Measurements from ENCODE around the gene REPS2.

Gene REPS2

DNA sequence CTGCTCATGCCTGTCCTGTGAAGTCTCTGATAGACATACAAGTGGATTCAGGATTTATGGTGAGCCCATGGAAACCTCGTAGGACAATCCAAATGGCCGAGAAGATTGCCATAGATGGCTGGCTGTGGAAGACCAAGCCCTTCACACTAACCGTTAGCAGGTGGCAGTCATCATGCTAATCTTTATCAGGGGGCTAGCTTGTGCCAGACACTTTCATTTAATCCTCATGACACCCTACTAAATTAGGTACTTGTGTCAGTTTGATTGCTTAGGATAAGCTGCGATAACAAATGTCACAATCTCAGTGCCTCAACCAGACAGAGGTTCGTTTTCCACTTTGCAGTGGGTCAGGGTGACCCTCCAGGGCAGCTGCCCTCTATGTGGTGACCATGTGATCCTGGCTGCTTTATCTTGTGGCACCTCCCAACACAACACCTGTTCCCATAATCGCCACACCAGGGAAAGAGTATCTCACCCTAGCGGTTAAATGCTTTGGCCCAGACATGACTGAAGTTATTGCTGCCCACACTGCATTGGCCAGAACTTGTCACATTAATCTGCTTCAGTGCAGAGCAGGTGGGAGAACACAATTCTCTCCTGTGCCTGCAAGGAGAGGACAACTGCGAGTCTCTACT is 60.8 kb downstream of the REPS2 start:
- peak in 1 of 2 donors; percentile 19 for DNase-seq

DNA sequence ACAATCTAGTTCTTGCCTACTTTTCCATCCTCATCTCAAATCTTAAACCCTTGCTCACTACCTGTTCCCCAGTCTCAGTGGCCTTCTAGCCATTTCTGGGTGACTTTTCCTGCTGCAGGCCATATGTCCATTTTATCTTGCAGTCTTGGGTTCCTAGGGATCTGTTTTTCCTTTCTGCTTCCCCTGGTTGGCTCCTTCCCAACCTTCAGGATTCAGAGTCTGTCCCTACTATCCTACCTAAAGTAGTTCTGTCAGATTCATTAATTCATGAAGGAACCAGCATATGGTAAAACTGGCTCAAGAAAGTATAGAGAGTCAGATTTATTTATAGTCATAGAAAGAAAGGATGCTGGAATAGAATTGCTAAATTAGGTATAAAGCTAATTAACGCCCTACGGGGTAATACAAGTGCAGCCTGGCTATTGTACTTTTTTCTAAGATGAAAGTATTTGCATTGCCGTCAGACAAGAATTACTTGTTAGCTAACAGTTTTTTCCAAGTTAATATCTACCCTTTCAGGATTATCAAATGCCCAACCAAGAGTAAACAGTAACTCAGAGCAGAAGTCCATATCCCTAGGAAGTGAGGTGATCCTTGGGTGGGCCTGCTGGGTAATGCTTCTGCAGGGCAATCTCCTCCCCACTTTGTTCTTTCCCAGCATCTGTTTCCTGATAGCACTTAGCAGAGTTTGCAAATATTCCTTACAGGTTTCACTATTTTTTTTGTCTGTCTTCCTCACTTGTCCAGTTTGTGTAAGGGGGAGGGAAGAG is 63.6 kb downstream of the REPS2 start:
- no peak for DNase-seq

DNA sequence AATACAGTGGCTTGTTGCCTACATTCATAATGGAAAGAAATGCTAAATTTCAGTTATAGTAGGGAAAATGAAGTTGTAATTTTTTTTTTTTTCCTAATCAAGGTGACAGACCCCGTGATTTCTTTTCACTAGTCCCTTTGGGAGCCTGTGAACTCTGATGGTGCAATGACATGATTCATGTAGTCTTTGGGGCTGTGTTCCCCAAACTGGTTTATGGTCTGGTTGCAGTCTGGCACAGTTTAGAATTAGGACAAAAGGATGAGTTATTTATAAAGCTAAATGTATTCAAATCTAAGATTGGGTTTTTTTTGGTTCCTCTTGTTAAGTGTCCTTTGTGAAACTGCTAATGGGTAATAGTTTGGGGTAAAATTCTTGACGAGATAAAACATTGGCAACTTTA is 66.0 kb downstream of the REPS2 start:
- DNase-seq, result no peak

DNA sequence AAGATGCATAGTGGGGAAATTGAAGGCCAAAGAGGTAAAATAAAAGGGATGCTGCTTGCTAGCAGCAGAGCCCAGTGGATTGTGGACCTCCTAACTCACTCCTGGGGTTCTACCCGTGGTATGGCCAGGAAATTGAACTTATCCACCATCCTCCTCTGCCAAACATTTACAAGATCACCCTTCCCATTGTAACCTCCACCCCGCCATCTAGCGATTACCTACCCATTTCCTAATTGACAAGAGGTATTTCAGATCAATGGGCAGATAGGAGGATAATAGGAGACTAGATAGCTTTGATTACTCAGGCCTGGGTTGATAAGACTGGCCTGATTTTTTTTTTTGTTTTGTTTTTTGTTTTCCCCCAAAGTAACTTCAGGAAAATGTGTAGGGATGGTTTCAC is 67.8 kb downstream of the REPS2 start:
- no peak for DNase-seq

DNA sequence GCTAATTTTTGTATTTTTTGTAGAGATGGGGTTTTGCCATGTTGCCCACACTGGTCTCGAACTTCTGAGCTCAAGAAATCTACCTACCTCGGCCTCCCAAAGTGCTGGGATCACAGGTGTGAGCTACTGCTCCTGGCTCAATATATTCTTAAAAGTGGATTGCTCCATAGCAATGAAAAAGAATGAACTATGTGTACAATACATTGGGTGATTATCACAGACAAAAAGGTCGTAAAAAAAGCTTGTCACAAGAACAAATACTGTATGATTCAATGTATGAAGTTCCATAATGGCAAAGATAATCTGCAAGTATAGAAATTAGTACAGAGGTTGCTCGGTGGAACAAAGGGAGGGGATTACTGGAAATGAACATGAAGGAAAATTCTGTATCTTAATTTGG is 70.7 kb downstream of the REPS2 start:
- DNase-seq, result no peak

DNA sequence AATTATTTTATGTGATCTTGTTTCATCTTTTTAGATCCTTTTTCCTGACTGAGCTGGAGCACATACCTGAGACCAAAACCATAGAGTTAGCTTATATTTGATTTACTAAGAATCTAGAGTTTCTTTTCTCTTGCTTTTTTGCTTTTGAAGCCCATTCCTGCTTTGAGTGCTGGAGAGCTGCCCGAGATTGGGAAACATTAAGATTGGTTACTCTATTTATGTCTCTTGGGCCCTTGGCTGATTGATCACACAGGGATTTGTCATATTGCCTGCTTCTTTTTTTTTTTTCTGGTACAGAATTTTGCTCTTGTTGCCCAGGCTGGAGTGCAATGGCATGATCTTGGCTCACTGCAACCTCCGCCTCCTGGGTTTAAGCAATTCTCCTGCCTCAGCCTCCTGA is 73.9 kb downstream of the REPS2 start:
- no peak for DNase-seq

DNA sequence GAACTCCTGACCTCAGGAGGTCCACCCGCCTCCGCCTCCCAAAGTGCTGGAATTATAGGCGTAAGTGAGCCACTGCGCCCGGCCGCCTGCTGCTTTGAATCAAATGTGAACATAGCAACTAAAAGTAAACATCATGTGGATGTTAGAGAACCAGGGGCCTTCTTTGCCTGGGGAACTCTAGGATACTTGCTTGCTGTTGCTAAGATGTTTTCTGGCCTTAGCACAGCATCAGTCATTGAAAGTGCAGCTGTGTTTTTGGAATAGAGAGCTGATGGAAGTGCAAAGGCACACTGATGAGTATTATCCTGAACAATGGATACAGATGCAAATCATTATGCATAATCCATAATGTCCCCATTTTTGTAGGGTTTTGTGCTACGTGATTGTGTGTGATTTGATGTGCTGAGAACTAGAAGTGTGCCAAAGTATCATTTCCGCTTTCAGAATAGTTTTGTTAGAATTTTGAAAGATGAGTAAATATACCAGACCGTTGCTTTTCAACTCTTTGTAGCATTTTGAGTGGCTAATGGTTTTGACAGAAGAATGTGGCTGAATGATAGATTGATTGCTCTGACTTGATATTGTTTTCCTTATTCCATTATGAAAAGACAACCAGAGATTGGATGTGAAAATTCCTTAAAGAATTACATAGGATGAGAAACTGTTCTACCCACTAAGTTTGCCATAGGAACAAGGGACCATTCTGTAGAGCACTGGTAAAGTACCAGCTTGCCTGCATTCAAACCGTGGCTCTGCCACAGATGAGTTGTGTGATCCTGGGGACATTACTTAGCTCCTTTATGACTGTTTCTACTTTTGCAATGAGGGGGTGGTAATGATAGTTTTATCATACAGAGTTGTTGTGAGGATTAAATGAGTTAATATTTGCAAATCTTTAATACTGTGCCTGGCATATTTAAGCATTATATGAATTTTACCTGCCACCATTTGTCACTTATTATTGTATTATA is 74.7 kb downstream of the REPS2 start:
- no peak for DNase-seq

DNA sequence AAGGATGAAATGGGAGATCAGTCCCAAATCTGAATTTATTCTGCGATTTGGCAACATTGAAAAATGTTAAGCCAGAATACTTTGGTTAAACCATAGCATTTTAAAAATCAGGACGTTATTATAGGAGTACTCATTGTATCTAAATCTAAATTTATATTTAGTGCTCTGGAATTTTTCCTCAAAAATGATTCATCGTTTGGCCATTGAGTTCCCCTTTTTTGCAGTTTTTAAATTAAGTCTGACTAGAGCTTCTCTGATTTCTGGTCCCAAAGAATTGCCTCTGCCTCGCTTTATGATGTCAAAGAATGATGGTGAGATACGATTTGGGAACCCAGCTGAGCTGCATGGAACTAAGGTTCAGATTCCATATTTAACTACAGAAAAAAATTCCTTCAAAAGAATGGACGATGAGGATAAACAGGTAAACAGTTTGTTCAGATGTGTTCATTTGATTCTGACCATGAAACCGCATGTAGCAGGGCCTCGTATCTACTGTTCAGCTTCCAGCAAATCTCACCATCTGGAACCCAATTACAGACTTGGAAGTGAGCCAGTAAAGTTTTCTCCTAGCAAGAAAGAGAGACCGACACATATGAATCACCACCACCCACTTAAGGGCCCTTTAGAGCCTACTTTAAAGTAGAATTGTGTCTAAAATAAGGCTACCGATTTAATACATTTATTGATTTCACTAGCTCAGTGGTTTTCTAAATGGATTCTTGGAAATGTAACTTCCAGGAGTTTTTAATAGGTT is 75.6 kb downstream of the REPS2 start:
- DNase-seq, result no peak

DNA sequence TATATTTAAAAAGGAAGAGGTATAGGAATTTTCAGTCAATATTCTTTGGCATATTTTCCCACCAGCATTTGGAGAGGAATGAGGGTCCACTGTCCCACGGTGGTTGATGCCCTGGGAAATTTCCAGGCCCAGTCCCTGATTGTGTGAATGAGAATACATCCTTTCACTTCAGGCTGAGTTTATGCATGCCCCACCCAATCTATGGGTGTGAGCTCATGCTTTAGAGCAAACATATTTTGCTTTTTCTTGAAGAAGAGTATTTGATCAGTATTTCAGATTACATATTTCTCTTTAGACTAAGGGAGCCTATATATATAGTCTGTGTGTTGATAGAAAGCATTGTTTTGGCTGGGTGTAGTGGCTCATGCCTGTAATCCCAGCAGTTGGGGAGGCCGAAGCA is 77.2 kb downstream of the REPS2 start:
- DNase-seq, result no peak

DNA sequence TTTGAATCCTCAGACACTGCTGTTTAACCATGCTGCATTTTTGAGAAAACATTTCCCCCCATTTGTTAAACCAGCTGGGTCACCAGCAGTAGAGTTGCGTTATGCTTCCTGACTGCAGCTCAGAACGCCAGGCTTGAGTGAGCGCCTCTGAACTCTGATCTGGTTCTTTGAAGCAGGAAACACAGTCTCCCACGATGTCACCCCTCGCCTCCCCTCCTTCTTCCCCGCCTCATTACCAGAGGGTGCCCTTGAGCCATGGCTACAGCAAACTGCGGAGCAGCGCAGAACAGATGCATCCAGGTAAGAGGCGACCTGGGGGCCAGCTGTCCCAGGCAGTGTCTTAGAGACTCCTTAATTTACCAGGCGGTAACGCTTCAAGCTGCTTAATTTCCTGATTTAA is 78.4 kb downstream of the REPS2 start:
- no peak for DNase-seq

DNA sequence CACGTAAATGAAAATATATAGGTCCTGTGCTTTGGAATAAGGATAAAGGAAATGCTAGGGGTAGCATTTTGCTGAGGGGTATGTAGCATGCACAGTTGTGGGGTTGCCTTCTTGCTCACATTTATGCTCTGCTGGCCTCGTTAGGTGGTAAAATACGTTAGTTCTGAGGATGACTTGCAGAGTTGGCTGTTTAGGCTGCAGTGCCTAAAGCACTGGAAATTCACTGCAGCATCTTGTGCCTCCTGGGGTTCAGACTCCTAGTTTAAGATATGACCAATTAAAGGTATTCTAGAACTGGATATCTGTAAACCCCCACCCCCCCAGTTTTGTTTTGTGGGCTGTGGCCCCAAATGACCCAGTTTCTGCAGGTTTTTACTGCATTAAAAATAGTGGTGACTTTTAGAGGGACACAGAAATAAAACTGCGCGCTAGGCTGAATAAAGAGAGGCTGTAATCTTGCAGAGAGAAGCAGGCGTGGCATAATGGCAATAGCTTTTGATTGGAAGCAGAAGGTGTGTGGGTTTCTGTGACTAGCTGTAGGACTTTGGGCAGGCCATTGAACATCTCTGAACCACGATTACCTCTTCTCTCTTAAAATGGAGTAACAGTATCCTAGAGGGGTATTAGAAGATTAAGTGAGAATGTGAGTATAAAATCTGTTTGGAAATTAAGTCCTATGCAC is 79.3 kb downstream of the REPS2 start:
- DNase-seq, result no peak

DNA sequence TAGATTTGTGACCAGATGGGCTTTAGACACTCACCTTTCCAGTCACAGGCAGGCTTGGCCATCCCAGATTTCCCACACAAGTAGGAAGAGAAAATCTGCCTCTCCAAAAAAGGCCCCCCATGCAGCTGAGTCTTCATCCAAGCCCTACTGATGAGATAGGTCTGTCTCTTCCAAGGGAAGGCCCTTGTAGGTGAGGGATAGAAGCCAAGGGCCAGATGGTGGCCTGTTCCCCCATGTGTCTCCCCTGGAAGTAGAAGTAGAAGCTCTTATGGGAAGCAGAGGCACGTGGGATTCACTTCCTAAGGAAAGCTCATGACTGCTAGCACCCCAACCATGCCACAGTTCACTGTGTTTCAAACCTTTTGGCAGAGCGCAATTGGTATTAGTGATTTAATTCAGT is 81.5 kb downstream of the REPS2 start:
- DNase-seq, result no peak

DNA sequence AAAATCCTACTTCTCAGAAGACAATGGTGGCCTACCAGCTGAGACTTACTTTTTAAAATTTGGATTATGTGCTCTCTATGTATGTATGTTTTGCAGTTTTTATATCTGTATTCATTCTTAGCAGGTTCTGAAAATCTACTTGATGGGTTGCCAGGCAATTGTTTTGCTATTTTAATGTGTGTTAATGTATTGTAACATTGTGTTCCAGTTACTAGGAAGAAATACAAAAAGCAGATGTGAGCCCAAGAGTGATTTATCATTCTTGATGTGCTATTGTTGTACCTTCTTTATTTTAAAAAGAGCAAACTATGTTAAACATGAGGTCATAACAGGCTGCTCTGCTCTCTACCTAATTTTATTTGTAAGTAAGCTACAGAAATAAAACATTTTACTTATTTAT is 81.9 kb downstream of the REPS2 start:
- DNase-seq, result no peak

DNA sequence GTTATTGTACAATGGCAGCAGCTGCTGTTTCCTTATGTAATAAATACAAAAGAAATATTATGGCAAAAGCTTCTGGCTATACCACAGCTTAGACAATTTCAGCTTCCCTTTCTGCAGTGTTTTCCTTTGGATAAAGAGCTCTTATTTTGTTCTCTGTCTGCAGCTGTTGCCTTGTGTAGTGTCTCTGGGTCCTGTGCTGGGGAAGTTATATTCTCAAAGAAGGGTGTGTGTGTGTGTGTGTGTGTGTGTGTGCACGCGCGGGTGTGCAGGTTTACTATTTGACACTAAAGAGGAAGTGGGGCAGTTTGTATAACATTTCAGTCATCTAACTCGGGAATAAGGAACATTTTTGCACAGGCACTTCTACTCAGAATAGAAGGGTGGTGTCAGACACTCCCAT is 83.6 kb downstream of the REPS2 start:
- peak in 1 of 2 donors; percentile 58 for DNase-seq

DNA sequence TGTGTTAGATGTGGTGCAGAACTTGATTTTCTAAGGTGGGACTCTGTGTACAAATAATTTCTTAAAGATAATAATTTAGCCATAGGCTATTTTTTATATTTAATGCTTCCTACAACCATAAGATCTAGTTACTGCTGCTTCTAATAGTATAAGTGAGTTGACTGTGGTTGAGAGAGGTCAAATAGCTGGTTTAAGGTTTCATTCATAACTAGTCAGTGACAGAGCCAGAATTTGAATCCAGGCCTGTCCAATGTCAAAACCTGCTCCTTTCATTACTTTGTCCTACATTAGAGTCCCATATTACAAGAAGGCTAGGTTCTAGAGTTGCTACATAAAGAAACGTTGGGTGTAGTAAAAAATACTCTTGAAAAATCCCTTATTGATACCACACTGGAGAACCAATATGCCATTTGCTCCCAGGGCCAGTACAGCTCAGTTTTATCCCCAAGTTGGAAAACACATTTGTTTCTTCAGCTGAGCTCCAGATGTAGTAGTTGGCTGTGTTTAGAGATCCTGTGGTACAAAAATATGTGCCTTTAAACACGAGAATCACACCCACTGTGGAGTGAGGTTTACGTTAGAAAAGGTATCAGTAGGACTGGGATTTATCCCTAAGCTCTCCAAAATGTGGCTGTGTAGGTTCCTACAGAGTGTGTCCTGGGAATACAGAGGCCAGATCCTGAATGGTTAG is 84.3 kb downstream of the REPS2 start:
- DNase-seq, result no peak

DNA sequence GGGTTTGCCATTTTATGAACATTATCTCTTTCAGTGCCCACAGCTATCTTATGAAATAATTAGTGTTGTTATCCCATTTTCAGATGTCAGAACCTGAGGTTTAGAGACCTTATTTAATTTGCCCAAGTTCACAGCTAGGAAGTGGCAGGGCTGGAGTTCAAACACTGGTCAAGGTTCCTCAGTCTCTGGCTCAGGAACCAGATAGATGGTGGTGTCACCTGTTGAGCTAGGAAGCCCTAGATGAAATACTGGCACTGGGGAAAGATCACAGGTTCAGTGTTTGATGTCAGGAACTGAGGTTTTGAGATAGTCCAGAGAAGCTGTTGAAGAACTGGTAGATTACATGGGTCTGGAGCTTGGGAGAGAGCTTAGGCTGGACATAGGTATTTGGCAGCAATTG is 85.4 kb downstream of the REPS2 start:
- no peak for DNase-seq

DNA sequence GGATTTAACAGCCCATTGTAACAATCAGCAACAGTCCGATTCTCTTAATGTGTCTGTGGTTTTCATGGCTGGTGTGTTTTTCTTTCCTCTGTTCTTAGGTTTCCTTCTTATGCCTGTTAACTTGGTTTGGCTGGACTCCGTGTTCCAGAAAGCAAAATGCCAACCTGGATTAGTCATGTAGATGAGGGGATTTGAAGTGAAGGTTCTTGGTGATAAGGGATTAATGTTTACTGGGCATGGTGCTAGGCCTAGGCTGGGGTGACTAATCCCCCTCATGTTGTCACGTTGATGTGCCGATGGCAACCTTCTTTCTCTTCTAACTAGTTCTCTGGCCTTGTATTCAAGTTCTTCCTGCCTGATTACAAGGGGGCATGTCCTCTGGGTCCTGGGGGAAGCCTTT is 85.9 kb downstream of the REPS2 start:
- no peak for DNase-seq

DNA sequence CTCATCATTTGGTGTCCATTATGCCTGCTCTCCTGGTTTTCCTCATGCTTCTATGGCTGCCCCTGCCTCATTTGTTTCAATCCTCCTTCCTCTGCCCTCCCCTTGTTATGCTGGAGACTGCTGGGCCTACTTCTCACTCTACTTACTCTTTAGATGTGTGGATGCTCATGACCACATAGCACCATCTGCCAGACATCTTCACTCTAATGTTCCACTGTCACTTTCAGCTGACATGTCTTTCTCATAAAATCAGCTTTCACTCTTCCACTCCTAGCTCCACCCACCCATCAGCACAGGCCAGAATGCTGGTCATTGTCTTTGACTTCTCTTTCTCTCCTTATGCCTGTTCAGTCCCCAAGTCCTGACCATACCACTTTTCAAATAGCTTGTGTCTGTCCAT is 86.8 kb downstream of the REPS2 start:
- no peak for DNase-seq

DNA sequence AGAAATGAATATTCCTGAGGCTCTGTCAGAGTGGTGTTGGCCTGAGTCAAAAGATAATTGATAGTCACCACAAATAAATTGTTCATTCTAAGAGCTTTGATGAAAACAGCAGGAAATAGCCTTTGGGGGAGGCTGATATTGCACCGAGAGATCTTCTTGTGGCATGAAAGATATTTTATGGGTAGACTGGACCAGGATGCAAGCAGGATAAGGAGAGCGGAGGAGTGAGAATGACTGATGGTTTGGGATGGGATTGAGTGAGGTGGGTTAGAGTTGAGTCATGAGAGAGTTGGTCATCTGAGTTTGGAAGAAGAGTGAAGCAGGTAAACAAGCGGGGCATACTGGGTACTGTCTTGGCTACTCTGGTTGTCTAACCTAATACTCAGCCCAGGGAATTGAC is 88.7 kb downstream of the REPS2 start:
- no peak for DNase-seq

DNA sequence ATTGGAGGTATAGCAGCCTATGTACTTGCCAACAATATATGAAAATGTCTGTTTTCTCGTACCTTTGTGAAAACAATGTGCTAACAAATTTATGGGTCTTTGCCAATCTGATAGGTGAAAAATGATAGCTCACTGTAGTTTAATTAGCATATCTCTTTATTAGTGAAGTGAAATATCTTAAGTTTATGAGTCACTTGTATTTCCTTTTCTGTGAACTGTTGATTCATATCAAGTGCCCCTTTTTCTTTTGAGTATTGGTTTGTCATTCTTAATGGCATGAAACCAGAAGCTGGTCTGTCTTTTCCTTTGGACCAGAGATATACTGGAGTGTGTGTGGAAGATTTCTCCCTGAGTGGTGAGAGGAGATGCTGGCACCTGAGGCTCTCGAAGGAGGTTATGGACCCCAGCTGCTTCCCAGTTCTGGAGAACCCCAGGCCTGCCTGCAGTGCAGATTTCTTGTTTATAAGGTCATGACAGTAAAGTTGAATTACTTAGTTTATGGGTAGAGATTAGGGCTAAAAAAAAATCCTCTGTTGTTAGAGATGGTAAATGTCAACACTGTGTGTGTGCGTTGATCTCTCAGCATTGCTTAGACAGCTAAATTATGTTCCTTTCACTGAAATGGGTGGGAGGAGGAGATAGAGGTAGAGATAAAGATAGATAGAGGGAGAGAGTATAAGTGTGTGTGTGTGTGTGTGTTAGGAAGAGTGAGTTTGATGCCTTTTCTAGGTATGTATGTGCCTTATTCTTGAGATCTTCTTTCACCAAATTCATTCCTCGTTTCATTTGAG is 89.9 kb downstream of the REPS2 start:
- DNase-seq, result no peak

DNA sequence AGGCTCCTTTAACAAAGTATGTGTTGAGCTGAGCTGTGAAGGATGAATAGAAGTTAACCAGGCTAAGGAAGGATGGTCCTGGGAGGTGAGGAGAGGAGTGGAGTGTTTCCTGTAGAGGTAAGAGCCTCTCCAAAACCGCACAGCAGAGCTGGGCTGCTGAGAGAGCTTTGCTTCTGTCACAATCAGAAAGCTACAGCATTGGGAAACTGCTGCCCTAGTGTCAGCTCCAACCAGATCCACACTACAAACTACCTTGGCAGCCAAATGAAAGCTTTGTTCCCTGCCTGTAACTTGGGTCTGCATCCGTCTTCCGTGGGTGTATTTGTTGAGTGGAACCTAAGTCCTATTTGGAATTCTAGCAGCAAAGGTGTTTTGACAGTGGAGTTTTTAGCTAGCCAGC is 91.8 kb downstream of the REPS2 start:
- no peak for DNase-seq

All from hippocampal formation (tissue), 2 donors.